ENCODE data around the gene WNT1.

GRCh38 chr12:49000346-49000745 is 22.2 kb downstream of the WNT1 start:
- no peak for TF ChIP-seq CTCF (IDR thresholded peaks at IDR 0.05)
- no peak for TF ChIP-seq EZH2 (IDR thresholded peaks at IDR 0.05)
- no peak for TF ChIP-seq EZH2phosphoT487 (IDR thresholded peaks at IDR 0.05)
